Measurements from ENCODE around the gene GRM4.

Gene GRM4

DNA sequence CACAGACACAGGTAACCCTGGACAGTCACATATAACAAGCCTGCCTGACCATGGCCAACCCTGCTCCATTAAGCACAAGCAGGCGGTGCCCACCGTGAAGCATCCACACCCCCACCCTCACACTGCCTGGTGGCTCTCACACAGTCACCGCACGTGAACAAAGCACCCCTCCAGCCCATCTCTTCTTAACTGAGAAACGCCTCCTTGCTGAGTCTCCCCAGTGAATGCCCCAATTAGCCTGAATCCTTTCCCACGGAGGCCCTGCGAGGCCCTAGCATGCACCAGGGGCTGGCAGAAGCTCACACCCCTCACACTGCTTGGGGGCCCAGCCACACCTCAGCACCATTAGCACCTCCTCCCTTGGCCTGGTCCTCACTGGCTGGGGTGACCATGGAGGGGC is 72.3 kb downstream of the GRM4 start:
- TF ChIP-seq EP300 (IDR thresholded peaks at IDR 0.05; ENCODE audit: borderline replicate concordance) = no peak
- TF ChIP-seq TEAD4 (IDR thresholded peaks at IDR 0.05) = no peak
- TF ChIP-seq FOXM1 (IDR thresholded peaks at IDR 0.05; ENCODE audit: borderline replicate concordance, low read depth) = no peak
- TF ChIP-seq, protein P1, sequence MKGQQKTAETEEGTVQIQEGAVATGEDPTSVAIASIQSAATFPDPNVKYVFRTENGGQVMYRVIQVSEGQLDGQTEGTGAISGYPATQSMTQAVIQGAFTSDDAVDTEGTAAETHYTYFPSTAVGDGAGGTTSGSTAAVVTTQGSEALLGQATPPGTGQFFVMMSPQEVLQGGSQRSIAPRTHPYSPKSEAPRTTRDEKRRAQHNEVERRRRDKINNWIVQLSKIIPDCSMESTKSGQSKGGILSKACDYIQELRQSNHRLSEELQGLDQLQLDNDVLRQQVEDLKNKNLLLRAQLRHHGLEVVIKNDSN (IDR thresholded peaks at IDR 0.05) = no peak
- TF ChIP-seq RAD21 (IDR thresholded peaks at IDR 0.05; ENCODE audit: low read depth) = no peak
- no peak for TF ChIP-seq ZBTB7A (IDR thresholded peaks at IDR 0.05; ENCODE audit: low read depth)
- TF ChIP-seq CEBPB (IDR thresholded peaks at IDR 0.05) = no peak
- TF ChIP-seq, protein P2, sequence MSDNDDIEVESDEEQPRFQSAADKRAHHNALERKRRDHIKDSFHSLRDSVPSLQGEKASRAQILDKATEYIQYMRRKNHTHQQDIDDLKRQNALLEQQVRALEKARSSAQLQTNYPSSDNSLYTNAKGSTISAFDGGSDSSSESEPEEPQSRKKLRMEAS (IDR thresholded peaks at IDR 0.05) = no peak
- no peak for TF ChIP-seq YY1 (IDR thresholded peaks at IDR 0.05; ENCODE audit: low read depth)
- no peak for TF ChIP-seq TAF1 (IDR thresholded peaks at IDR 0.05; ENCODE audit: low read depth)
- TF ChIP-seq TCF12 (IDR thresholded peaks at IDR 0.05; ENCODE audit: low read depth) = no peak
- TF ChIP-seq EGR1 (IDR thresholded peaks at IDR 0.05) = no peak
- TF ChIP-seq, protein P3, sequence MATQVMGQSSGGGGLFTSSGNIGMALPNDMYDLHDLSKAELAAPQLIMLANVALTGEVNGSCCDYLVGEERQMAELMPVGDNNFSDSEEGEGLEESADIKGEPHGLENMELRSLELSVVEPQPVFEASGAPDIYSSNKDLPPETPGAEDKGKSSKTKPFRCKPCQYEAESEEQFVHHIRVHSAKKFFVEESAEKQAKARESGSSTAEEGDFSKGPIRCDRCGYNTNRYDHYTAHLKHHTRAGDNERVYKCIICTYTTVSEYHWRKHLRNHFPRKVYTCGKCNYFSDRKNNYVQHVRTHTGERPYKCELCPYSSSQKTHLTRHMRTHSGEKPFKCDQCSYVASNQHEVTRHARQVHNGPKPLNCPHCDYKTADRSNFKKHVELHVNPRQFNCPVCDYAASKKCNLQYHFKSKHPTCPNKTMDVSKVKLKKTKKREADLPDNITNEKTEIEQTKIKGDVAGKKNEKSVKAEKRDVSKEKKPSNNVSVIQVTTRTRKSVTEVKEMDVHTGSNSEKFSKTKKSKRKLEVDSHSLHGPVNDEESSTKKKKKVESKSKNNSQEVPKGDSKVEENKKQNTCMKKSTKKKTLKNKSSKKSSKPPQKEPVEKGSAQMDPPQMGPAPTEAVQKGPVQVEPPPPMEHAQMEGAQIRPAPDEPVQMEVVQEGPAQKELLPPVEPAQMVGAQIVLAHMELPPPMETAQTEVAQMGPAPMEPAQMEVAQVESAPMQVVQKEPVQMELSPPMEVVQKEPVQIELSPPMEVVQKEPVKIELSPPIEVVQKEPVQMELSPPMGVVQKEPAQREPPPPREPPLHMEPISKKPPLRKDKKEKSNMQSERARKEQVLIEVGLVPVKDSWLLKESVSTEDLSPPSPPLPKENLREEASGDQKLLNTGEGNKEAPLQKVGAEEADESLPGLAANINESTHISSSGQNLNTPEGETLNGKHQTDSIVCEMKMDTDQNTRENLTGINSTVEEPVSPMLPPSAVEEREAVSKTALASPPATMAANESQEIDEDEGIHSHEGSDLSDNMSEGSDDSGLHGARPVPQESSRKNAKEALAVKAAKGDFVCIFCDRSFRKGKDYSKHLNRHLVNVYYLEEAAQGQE (IDR thresholded peaks at IDR 0.05; ENCODE audit: low read depth) = no peak
- TF ChIP-seq NFIC (IDR thresholded peaks at IDR 0.05) = no peak
- TF ChIP-seq CREB1 (IDR thresholded peaks at IDR 0.05; ENCODE audit: low read depth) = no peak

DNA sequence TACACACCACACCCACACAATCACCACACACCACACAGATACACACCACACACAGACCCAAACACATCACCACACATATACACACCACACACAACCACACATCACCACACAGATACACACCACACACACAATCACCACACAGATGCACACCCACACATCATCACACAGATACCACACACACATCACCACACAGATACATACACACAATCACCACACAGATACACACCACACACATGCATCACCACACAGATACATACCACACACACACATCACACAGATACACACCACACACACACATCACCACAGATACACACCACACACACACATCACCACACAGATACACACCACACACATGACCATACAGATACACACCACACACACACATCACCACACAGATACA is 73.2 kb downstream of the GRM4 start:
- TF ChIP-seq TEAD4 (IDR thresholded peaks at IDR 0.05) (no peak), FOXM1 (IDR thresholded peaks at IDR 0.05; ENCODE audit: borderline replicate concordance, low read depth) (no peak), NFIC (IDR thresholded peaks at IDR 0.05) (no peak), EP300 (IDR thresholded peaks at IDR 0.05; ENCODE audit: borderline replicate concordance) (no peak)

DNA sequence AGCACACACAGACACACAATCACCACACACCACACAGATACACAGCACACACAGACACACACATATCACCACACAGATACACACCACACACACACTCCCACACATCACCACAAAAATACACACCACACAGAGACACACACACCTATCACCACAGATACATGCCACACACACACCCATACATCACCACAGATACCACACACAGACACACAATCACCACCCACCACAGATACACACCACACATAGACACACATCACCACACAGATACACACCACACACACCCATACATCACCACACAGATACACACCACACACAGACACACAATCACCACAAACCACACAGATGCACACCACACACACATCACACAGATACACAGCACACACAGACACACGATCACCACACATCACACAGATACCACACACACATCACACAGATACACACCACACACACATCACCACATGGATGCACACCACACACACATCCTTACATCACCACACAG is 74.0 kb downstream of the GRM4 start:
- TF ChIP-seq RAD21 (IDR thresholded peaks at IDR 0.05; ENCODE audit: low read depth) (no peak), CEBPB (IDR thresholded peaks at IDR 0.05) (no peak), CREB1 (IDR thresholded peaks at IDR 0.05; ENCODE audit: low read depth) (no peak), ZBTB7A (IDR thresholded peaks at IDR 0.05; ENCODE audit: low read depth) (no peak), FOXM1 (IDR thresholded peaks at IDR 0.05; ENCODE audit: borderline replicate concordance, low read depth) (no peak), YY1 (IDR thresholded peaks at IDR 0.05; ENCODE audit: low read depth) (no peak), TCF12 (IDR thresholded peaks at IDR 0.05; ENCODE audit: low read depth) (no peak), NFIC (IDR thresholded peaks at IDR 0.05) (no peak), TAF1 (IDR thresholded peaks at IDR 0.05; ENCODE audit: low read depth) (no peak), EGR1 (IDR thresholded peaks at IDR 0.05) (no peak), EP300 (IDR thresholded peaks at IDR 0.05; ENCODE audit: borderline replicate concordance) (no peak), TEAD4 (IDR thresholded peaks at IDR 0.05) (no peak)
- TF ChIP-seq, protein P1 (IDR thresholded peaks at IDR 0.05) = no peak
- TF ChIP-seq, protein P2 (IDR thresholded peaks at IDR 0.05) = no peak
- TF ChIP-seq, protein P3 (IDR thresholded peaks at IDR 0.05; ENCODE audit: low read depth) = no peak

DNA sequence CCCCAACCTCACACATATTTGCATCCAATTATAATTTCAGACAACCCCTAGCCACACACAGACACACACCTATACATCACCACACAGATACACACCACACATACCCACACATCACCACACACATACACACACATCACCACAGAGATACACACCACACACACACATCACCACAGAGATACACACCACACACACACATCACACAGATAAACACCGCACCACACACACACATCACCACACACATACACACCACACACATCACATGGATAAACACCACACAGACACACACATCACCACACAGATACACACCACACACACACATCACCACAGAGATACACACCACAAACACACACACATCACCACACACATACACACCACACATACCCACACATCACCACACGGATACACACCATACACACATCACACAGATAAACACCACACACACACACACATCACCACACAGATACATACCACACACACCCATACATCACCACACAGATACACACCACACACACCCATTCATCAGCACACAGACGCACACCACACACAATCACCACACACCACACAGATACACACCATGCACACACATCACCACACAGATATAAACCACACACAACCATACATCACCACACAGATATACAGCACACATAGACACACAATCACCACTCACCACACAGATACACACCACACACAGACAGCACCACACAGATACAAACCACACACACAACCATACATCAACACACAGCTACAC is 74.6 kb downstream of the GRM4 start:
- TF ChIP-seq TCF12 (IDR thresholded peaks at IDR 0.05; ENCODE audit: low read depth) = no peak
- TF ChIP-seq, protein P2 (IDR thresholded peaks at IDR 0.05) = no peak
- TF ChIP-seq YY1 (IDR thresholded peaks at IDR 0.05; ENCODE audit: low read depth) = no peak
- TF ChIP-seq NFIC (IDR thresholded peaks at IDR 0.05) = no peak
- no peak for TF ChIP-seq ZBTB7A (IDR thresholded peaks at IDR 0.05; ENCODE audit: low read depth)
- no peak for TF ChIP-seq CEBPB (IDR thresholded peaks at IDR 0.05)
- TF ChIP-seq RAD21 (IDR thresholded peaks at IDR 0.05; ENCODE audit: low read depth) = no peak
- no peak for TF ChIP-seq TEAD4 (IDR thresholded peaks at IDR 0.05)
- no peak for TF ChIP-seq EGR1 (IDR thresholded peaks at IDR 0.05)
- no peak for TF ChIP-seq CREB1 (IDR thresholded peaks at IDR 0.05; ENCODE audit: low read depth)

DNA sequence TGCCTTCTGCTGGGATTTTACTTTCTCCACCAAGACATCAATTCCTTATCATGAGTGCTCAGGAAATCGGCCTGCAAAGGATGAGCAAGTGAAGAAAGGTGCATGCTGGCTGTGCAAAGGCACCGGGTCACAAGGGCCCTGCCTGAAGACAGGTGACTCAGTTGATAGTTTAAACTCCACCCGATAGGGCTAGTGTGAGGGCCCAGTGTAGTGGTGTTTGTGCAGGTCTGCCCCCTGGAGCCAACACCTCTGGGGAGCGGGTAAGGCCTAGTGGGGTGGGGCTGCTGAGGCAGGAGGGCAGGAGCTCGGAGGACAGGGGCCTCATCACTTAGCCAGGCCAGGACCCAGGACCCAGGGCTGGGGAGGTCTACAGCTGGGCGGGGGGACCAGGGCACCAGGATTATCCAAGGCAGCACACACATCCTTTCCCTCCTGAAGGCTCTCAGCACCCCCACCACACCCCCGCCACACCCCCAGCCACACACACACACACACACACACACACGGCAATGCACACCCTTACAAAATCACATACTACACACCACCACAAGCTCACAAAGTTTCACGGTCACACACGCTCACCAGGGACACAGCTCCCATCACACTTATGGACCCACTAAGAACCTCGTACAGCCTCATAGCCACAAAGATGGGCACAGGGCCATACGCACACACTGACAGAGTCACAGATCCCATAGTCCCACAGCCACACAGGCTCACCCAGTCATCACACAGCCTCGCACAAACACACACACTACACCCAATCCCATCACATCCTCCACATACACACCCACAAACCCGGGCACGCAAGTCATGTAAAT is 75.4 kb downstream of the GRM4 start:
- no peak for TF ChIP-seq CREB1 (IDR thresholded peaks at IDR 0.05; ENCODE audit: low read depth)
- no peak for TF ChIP-seq ZBTB7A (IDR thresholded peaks at IDR 0.05; ENCODE audit: low read depth)
- no peak for TF ChIP-seq TEAD4 (IDR thresholded peaks at IDR 0.05)
- no peak for TF ChIP-seq EP300 (IDR thresholded peaks at IDR 0.05; ENCODE audit: borderline replicate concordance)
